Activated naive CD4-positive, alpha-beta T cell treated with anti-CD3 and anti-CD28 coated beads, Interleukin-2, amount 50 U/mL, for 72 hours (primary cell): ENCODE results near the gene ISX. TPM values are rescaled to one million over a fixed set of nuclear protein-coding genes. Genes with fewer than 3 reads are reported as not detected.
"Not testable (repeated sequence)": the region's sequence is repeated elsewhere in the genome, so short reads cannot be mapped to it uniquely, and the experiment has no call there.

Experiments used
- ATAC-seq, 2 donors: fragments of 150-1000 bp; cut with Tn5 transposase; 2 replicates each; pipeline ENCODE4 v1.10.0; 2021; ENCODE audit warnings: mild to moderate bottlenecking in 2 of 2, moderate library complexity in 2 of 2
- DNase-seq, 2 donors: peaks; one replicate each; pipeline ENCODE4 v3.0.0; 2021 to 2022; ENCODE audit warnings: low spot score in 2 of 2
- H3K27ac Mint-ChIP-seq, 2 donors: one replicate each; pipeline ENCODE4 v1.8.0; 2022; ENCODE audit warnings: mild to moderate bottlenecking in 2 of 2, mixed read lengths in 2 of 2
- H3K36me3 Mint-ChIP-seq, 2 donors: one replicate each; pipeline ENCODE4 v1.8.0; 2022; ENCODE audit warnings: mixed read lengths in 2 of 2
- H3K9me3 Mint-ChIP-seq, 2 donors: one replicate each; pipeline ENCODE4 v1.8.0; 2022; ENCODE audit warnings: mixed read lengths in 2 of 2
- total RNA-seq, 2 donors: library from RNA; stranded (reverse); gene quantifications; one replicate each; pipeline ENCODE4 v1.2.3, GENCODE V29; 2022

ISX gene
- not detected for total RNA-seq

GRCh38 chr22:35065796-35066218, at the start of gene ISX:
ISX (plus strand) TSS chr22:35066158; CDS start chr22:35067088, 930 bp downstream.
- H3K9me3 Mint-ChIP-seq, result peaks cover 0 to under 1% of the 10 kb centered on the region in 2 donors
- peak within 1 kb of the TSS in 1 of 2 donors; percentile 52 for H3K27ac Mint-ChIP-seq
- H3K36me3 Mint-ChIP-seq, result no peaks in the 10 kb centered on the region
- DNase-seq, result no peak
- no peak for ATAC-seq

GRCh38 chr22:35016909-35017308, 49.0 kb upstream of the ISX start:
- no peaks in the 10 kb centered on the region for H3K36me3 Mint-ChIP-seq
- ATAC-seq (no peak), DNase-seq (no peak)
- H3K27ac Mint-ChIP-seq, result no peak overlapping the region
- H3K9me3 Mint-ChIP-seq, result no peaks in the 10 kb centered on the region

GRCh38 chr22:35018995-35019394, 47.0 kb upstream of the ISX start:
- H3K9me3 Mint-ChIP-seq, result no peaks in the 10 kb centered on the region

GRCh38 chr22:35020517-35020916, 45.4 kb upstream of the ISX start:
- no peak overlapping the region for H3K27ac Mint-ChIP-seq
- ATAC-seq, result no peak
- no peak for DNase-seq
- no peaks in the 10 kb centered on the region for H3K36me3 Mint-ChIP-seq
- H3K9me3 Mint-ChIP-seq, result no peaks in the 10 kb centered on the region

More at GRCh38 chr22:35018995-35019394, 47.0 kb upstream of the ISX start:
- DNase-seq, result no peak
- Mint-ChIP-seq H3K27ac (no peak overlapping the region), H3K36me3 (no peaks in the 10 kb centered on the region)
- no peak for ATAC-seq

- ATAC-seq (no peak), DNase-seq (no peak)
- no peaks in the 10 kb centered on the region for H3K9me3 Mint-ChIP-seq
- no peaks in the 10 kb centered on the region for H3K36me3 Mint-ChIP-seq
- H3K27ac Mint-ChIP-seq, result no peak overlapping the region
Observed at GRCh38 chr22:35021161-35021560, 44.8 kb upstream of the ISX start.

GRCh38 chr22:35022291-35022690, 43.7 kb upstream of the ISX start:
- ATAC-seq, result no peak
- Mint-ChIP-seq H3K9me3 (no peaks in the 10 kb centered on the region), H3K36me3 (no peaks in the 10 kb centered on the region), H3K27ac (no peak overlapping the region)
- no peak for DNase-seq

GRCh38 chr22:35023692-35024363, 42.1 kb upstream of the ISX start:
- Mint-ChIP-seq H3K9me3 (no peaks in the 10 kb centered on the region), H3K36me3 (no peaks in the 10 kb centered on the region), H3K27ac (no peak overlapping the region)
- peak; percentile 57 to 87 for DNase-seq
- ATAC-seq, result peak in 1 of 2 donors; percentile 61

GRCh38 chr22:35024364-35024692, 41.6 kb upstream of the ISX start:
- no peak for DNase-seq
- ATAC-seq, result peak in 1 of 2 donors; percentile 22
- Mint-ChIP-seq H3K36me3 (no peaks in the 10 kb centered on the region), H3K9me3 (no peaks in the 10 kb centered on the region), H3K27ac (no peak overlapping the region)

GRCh38 chr22:35030112-35030511, 35.8 kb upstream of the ISX start:
- DNase-seq, H3K9me3 Mint-ChIP-seq, H3K27ac Mint-ChIP-seq, ATAC-seq, H3K36me3 Mint-ChIP-seq: not testable (repeated sequence)

- no peak for ATAC-seq
- no peaks in the 10 kb centered on the region for H3K36me3 Mint-ChIP-seq
- no peak overlapping the region for H3K27ac Mint-ChIP-seq
- no peak for DNase-seq
- H3K9me3 Mint-ChIP-seq, result no peaks in the 10 kb centered on the region
Observed at GRCh38 chr22:35032571-35032970, 33.4 kb upstream of the ISX start.

- Mint-ChIP-seq H3K36me3 (no peaks in the 10 kb centered on the region), H3K27ac (no peak overlapping the region), H3K9me3 (no peaks in the 10 kb centered on the region)
- DNase-seq, result no peak
- no peak for ATAC-seq
Observed at GRCh38 chr22:35033635-35034296, 32.2 kb upstream of the ISX start.

GRCh38 chr22:35034963-35035362, 31.0 kb upstream of the ISX start:
- Mint-ChIP-seq H3K9me3 (no peaks in the 10 kb centered on the region), H3K36me3 (no peaks in the 10 kb centered on the region), H3K27ac (no peak overlapping the region)
- DNase-seq (no peak), ATAC-seq (no peak)

- H3K27ac Mint-ChIP-seq, result no peak overlapping the region
- DNase-seq, result no peak
- no peak for ATAC-seq
- H3K36me3 Mint-ChIP-seq, result no peaks in the 10 kb centered on the region
- H3K9me3 Mint-ChIP-seq, result no peaks in the 10 kb centered on the region
Observed at GRCh38 chr22:35037089-35037488, 28.9 kb upstream of the ISX start.

GRCh38 chr22:35039625-35040024, 26.3 kb upstream of the ISX start:
- no peaks in the 10 kb centered on the region for H3K9me3 Mint-ChIP-seq
- H3K36me3 Mint-ChIP-seq, result no peaks in the 10 kb centered on the region

GRCh38 chr22:35043252-35043933, 22.6 kb upstream of the ISX start:
- no peak for DNase-seq
- no peaks in the 10 kb centered on the region for H3K36me3 Mint-ChIP-seq
- no peak overlapping the region for H3K27ac Mint-ChIP-seq
- ATAC-seq, result no peak
- H3K9me3 Mint-ChIP-seq, result no peaks in the 10 kb centered on the region

More at GRCh38 chr22:35039625-35040024, 26.3 kb upstream of the ISX start:
- ATAC-seq (no peak), DNase-seq (no peak)
- H3K27ac Mint-ChIP-seq, result peak overlapping the region in 1 of 2 donors; percentile 24

GRCh38 chr22:35043934-35044319, 22.0 kb upstream of the ISX start:
- ATAC-seq (no peak), DNase-seq (no peak)
- Mint-ChIP-seq H3K36me3 (no peaks in the 10 kb centered on the region), H3K27ac (no peak overlapping the region), H3K9me3 (no peaks in the 10 kb centered on the region)

GRCh38 chr22:35044607-35045390, 21.2 kb upstream of the ISX start:
- no peak overlapping the region for H3K27ac Mint-ChIP-seq

More at GRCh38 chr22:35044607-35045390, 21.2 kb upstream of the ISX start:
- DNase-seq (no peak), ATAC-seq (no peak)
- H3K9me3 Mint-ChIP-seq, result no peaks in the 10 kb centered on the region
- no peaks in the 10 kb centered on the region for H3K36me3 Mint-ChIP-seq
